ENCODE measurements around the gene TRIM13. TPM values are rescaled to one million over a fixed set of nuclear protein-coding genes. Genes with fewer than 3 reads are reported as not detected.
"Not testable (repeated sequence)": the region's sequence is repeated elsewhere in the genome, so short reads cannot be mapped to it uniquely, and the experiment has no call there.

TRIM13 gene
- 10 to 100 TPM; 18.9 to 22.1 (median 20.6) TPM for total RNA-seq
- total RNA-seq (2013): 26.8 TPM

- intact Hi-C loops (cut with micrococcal nuclease): loop anchor here (5.0 kb wide), 5 partner anchors 60 to 915 kb away; partner anchors contain the start of gene SPRYD7
- H3K9me3 ChIP-seq (ENCODE audit: control insufficient read depth, insufficient read depth, low read length): no peaks in the 10 kb centered on the region
- Mint-ChIP-seq H3K27me3 (ENCODE audit: low read depth in 2 of 2) (no peaks in the 10 kb centered on the region), H3K9me3 (no peaks in the 10 kb centered on the region), H3K4me3 (peak within 1 kb of the TSS; percentile 90), H3K4me1 (peaks cover 18 to 35% of the 10 kb centered on the region in 2 donors), H3K27ac (peak within 1 kb of the TSS; percentile 80 to 90), H3K36me3 (no peaks in the 10 kb centered on the region)
- H3K4me1 ChIP-seq (ENCODE audit: control insufficient read depth, insufficient read depth, low read length): peaks cover 17% of the 10 kb centered on the region
- H3K27ac ChIP-seq (ENCODE audit: low read length): peak within 1 kb of the TSS; percentile 99
- WGBS (ENCODE audit: insufficient coverage): 0% methylated on average over 53 of the region's 56 CpGs
- H3K27me3 ChIP-seq (ENCODE audit: control insufficient read depth, insufficient read depth, low read length): no peaks in the 10 kb centered on the region
- peak; percentile 79 for TF ChIP-seq CTCF (IDR thresholded peaks at IDR 0.05)
- peaks cover 30% of the 10 kb centered on the region for H3K36me3 ChIP-seq (ENCODE audit: control insufficient read depth, insufficient read depth, low read length)
- H3K4me3 ChIP-seq (ENCODE audit: low read length): peak within 1 kb of the TSS; percentile 100
- peak; percentile 79 to 89 (median 84) for ATAC-seq
- DNase-seq: peak; percentile 79 to 90
Observed at GRCh38 chr13:49996951-49997895, at the start of gene TRIM13. Gene TRIM13, plus strand, starts transcription at chr13:49997042. Its CDS starts 14,899 bp downstream, at chr13:50011941.

- H3K36me3 Mint-ChIP-seq; H3K9me3 Mint-ChIP-seq; H3K4me1 Mint-ChIP-seq; intact Hi-C loops (cut with micrococcal nuclease); H3K4me3 Mint-ChIP-seq; DNase-seq; H3K36me3 ChIP-seq (ENCODE audit: control insufficient read depth, insufficient read depth, low read length); H3K4me1 ChIP-seq (ENCODE audit: control insufficient read depth, insufficient read depth, low read length); H3K27ac ChIP-seq (ENCODE audit: low read length); H3K4me3 ChIP-seq (ENCODE audit: low read length); H3K9me3 ChIP-seq (ENCODE audit: control insufficient read depth, insufficient read depth, low read length); H3K27ac Mint-ChIP-seq; H3K27me3 Mint-ChIP-seq (ENCODE audit: low read depth in 2 of 2); H3K27me3 ChIP-seq (ENCODE audit: control insufficient read depth, insufficient read depth, low read length); ATAC-seq: not testable (repeated sequence)
- 96% methylated on average over 5 of the region's 6 CpGs for WGBS (ENCODE audit: insufficient coverage)
Observed at GRCh38 chr13:49948777-49949270, 48.0 kb upstream of the TRIM13 start.

GRCh38 chr13:49951754-49952535, 44.9 kb upstream of the TRIM13 start:
- H3K4me1 Mint-ChIP-seq: no peaks in the 10 kb centered on the region
- no peaks in the 10 kb centered on the region for H3K36me3 ChIP-seq (ENCODE audit: control insufficient read depth, insufficient read depth, low read length)
- no peaks in the 10 kb centered on the region for H3K27me3 Mint-ChIP-seq (ENCODE audit: low read depth in 2 of 2)
- H3K4me3 ChIP-seq (ENCODE audit: low read length): no peak overlapping the region
- no peak overlapping the region for H3K27ac ChIP-seq (ENCODE audit: low read length)
- no peak overlapping the region for H3K4me3 Mint-ChIP-seq
- DNase-seq: no peak
- no peaks in the 10 kb centered on the region for H3K36me3 Mint-ChIP-seq
- H3K4me1 ChIP-seq (ENCODE audit: control insufficient read depth, insufficient read depth, low read length): no peaks in the 10 kb centered on the region
- intact Hi-C loops (cut with micrococcal nuclease): no loop called here
- no peak overlapping the region for H3K27ac Mint-ChIP-seq
- H3K9me3 ChIP-seq (ENCODE audit: control insufficient read depth, insufficient read depth, low read length): no peaks in the 10 kb centered on the region
- H3K9me3 Mint-ChIP-seq: no peaks in the 10 kb centered on the region
- no peak for TF ChIP-seq CTCF (IDR thresholded peaks at IDR 0.05)
- ATAC-seq: no peak
- 94% methylated on average over 3 of the region's 7 CpGs for WGBS (ENCODE audit: insufficient coverage)
- no peaks in the 10 kb centered on the region for H3K27me3 ChIP-seq (ENCODE audit: control insufficient read depth, insufficient read depth, low read length)

GRCh38 chr13:49953560-49953959, 43.3 kb upstream of the TRIM13 start:
- Mint-ChIP-seq H3K4me3 (no peak overlapping the region), H3K4me1 (no peaks in the 10 kb centered on the region), H3K27me3 (ENCODE audit: low read depth in 2 of 2) (no peaks in the 10 kb centered on the region), H3K27ac (no peak overlapping the region), H3K9me3 (no peaks in the 10 kb centered on the region), H3K36me3 (no peaks in the 10 kb centered on the region)
- Histone ChIP-seq H3K4me3 (ENCODE audit: low read length) (no peak overlapping the region), H3K9me3 (ENCODE audit: control insufficient read depth, insufficient read depth, low read length) (no peaks in the 10 kb centered on the region), H3K27me3 (ENCODE audit: control insufficient read depth, insufficient read depth, low read length) (no peaks in the 10 kb centered on the region), H3K27ac (ENCODE audit: low read length) (no peak overlapping the region), H3K4me1 (ENCODE audit: control insufficient read depth, insufficient read depth, low read length) (no peaks in the 10 kb centered on the region), H3K36me3 (ENCODE audit: control insufficient read depth, insufficient read depth, low read length) (no peaks in the 10 kb centered on the region)
- no peak for TF ChIP-seq CTCF (IDR thresholded peaks at IDR 0.05)
- DNase-seq: no peak
- 100% methylated on average over 1 of the region's 1 CpG for WGBS (ENCODE audit: insufficient coverage)
- no peak for ATAC-seq
- intact Hi-C loops (cut with micrococcal nuclease): no loop called here
